ENCODE data around the gene DYSF. TPM values are rescaled to one million over a fixed set of nuclear protein-coding genes. Genes with fewer than 3 reads are reported as not detected.

Gene DYSF
- total RNA-seq, 1 donor from 2014 or later, result 11.1 TPM

DNA sequence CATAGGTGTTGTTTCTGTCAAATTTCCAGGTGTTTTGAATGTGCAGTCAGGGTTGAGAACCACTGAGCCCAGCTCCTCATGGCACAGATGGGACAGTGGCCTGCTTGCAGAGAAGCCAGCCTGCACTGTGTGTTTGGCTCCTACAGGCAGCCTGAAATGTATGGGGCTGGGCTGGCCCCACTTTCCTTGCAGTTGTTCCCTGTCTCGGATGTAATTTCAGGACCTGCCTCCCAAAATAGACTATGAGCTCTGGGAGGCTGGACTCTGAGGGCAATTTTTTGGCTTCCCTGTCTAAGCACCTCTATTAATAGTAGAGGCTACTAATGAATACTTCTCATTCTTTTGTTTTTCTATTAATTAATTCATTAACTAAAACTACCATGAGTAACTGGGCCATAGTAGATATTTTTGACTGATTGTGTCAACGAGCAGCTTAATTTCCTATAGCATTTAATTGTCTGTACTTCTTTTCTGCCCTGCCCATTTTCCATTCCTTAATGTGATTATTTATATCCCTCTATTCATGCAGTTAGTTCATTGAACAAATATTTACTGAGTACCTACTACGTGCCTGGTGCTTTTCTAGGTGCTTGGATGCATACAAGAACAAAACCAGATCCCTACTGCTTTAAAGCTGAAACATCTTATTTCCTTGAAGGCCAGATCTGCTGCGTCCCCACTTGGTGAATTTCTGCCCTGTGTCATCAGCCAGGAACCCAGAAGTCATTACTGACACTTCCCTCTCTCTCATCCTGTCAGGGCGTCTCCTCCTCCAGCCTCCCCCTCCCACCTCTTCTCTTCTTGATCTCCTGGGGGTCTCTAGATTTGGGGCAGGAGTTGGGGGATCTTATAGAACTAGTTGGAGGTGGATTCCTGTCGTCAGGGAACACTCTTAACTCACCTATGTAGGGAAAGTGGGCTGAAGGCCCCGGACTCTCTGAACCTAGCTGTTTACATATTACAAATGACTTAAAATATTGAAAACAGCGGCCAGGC lies 16.3 kb downstream of the DYSF start:
- Mint-ChIP-seq H3K36me3 (ENCODE audit: unreplicated experiment) (no peaks in the 10 kb centered on the region), H3K27ac (ENCODE audit: unreplicated experiment) (no peak overlapping the region), H3K9me3 (ENCODE audit: unreplicated experiment) (peaks cover 2% of the 10 kb centered on the region), H3K4me1 (ENCODE audit: low read depth, unreplicated experiment) (peaks cover 15% of the 10 kb centered on the region), H3K27me3 (ENCODE audit: unreplicated experiment) (peaks cover 8% of the 10 kb centered on the region), H3K4me3 (ENCODE audit: unreplicated experiment) (no peak overlapping the region)
- no peak for DNase-seq
- TF ChIP-seq, protein P1, sequence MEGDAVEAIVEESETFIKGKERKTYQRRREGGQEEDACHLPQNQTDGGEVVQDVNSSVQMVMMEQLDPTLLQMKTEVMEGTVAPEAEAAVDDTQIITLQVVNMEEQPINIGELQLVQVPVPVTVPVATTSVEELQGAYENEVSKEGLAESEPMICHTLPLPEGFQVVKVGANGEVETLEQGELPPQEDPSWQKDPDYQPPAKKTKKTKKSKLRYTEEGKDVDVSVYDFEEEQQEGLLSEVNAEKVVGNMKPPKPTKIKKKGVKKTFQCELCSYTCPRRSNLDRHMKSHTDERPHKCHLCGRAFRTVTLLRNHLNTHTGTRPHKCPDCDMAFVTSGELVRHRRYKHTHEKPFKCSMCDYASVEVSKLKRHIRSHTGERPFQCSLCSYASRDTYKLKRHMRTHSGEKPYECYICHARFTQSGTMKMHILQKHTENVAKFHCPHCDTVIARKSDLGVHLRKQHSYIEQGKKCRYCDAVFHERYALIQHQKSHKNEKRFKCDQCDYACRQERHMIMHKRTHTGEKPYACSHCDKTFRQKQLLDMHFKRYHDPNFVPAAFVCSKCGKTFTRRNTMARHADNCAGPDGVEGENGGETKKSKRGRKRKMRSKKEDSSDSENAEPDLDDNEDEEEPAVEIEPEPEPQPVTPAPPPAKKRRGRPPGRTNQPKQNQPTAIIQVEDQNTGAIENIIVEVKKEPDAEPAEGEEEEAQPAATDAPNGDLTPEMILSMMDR (IDR thresholded peaks at IDR 0.05; ENCODE audit: partially characterized antibody, unreplicated experiment), result no peak

DNA sequence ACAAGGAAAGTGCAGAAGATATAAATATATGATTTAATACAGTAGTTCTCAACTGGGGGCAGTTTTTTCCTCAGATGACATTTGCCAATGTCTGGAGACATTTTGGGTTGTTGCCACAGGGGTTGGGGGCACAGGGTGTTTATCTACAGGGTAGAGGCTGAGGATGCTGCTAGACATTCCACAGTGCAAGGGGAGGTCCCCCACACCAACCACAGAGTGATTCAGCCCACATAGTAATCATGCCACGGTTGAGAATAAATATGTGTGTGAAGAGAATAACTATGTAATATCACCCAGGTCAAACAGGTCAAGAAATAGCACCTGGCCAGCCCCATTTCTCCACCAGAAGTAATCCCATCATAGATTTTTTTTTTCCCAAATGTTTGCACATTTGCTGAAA lies 17.9 kb downstream of the DYSF start:
- Mint-ChIP-seq H3K4me1 (ENCODE audit: low read depth, unreplicated experiment) (peaks cover 15% of the 10 kb centered on the region), H3K27ac (ENCODE audit: unreplicated experiment) (no peak overlapping the region), H3K36me3 (ENCODE audit: unreplicated experiment) (no peaks in the 10 kb centered on the region), H3K27me3 (ENCODE audit: unreplicated experiment) (peaks cover 8% of the 10 kb centered on the region), H3K9me3 (ENCODE audit: unreplicated experiment) (peaks cover 2% of the 10 kb centered on the region), H3K4me3 (ENCODE audit: unreplicated experiment) (no peak overlapping the region)
- TF ChIP-seq, protein P1 (IDR thresholded peaks at IDR 0.05; ENCODE audit: partially characterized antibody, unreplicated experiment), result no peak
- DNase-seq, result no peak

DNA sequence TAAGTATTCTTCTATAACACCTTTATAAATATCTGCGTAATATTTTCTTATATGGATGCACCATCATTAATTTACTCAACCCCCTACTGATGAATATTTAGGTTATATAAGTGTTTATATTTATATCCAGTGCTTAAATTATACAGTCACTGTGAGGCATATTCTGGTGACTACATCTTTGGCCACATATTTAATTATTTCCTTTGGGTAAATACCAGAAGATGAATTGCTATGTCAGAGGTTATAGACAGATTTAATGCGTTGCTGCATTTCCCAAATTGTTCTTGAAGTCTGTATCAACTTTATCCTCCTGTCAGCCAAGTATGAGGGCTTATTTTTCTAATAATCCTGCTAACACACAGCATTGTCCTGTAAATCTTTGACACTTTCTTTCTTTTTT lies 18.7 kb downstream of the DYSF start:
- H3K27me3 Mint-ChIP-seq (ENCODE audit: unreplicated experiment), result peaks cover 8% of the 10 kb centered on the region
- H3K27ac Mint-ChIP-seq (ENCODE audit: unreplicated experiment), result no peak overlapping the region
- peaks cover 13% of the 10 kb centered on the region for H3K4me1 Mint-ChIP-seq (ENCODE audit: low read depth, unreplicated experiment)
- TF ChIP-seq, protein P1 (IDR thresholded peaks at IDR 0.05; ENCODE audit: partially characterized antibody, unreplicated experiment), result no peak
- no peak for DNase-seq
- H3K36me3 Mint-ChIP-seq (ENCODE audit: unreplicated experiment), result no peaks in the 10 kb centered on the region
- H3K4me3 Mint-ChIP-seq (ENCODE audit: unreplicated experiment), result no peak overlapping the region
- peaks cover 2% of the 10 kb centered on the region for H3K9me3 Mint-ChIP-seq (ENCODE audit: unreplicated experiment)

DNA sequence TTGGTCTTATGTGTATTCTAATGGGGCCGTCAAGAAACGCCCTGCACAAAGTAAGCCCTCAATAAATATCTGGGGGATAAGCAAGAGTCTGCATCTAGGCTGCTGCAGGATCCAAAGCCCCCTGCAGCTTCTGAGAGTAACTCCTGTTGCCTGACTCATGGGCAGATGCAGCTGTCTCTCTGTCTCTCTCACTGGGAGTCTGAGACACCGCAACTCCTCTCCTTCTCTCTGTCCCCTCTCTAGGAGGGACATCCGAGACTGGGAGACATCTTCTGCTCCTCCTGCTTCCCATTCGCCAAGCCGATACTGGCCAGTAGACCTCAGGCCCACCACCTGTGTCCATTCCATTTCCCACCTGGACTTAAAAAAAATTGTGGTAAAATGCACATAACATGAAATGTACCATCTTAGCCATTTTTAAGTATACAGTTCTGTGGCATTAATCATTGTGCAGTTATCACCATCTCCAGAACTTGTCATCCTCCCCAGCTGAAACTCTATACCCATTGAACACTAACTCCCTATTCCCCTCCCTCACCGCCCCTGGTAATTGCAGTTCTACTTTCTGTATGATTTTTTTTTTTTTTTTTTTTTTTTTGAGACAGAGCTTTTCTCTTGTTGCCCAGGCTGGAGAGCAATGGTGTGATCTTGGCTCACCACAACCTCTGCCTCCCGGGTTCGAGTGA lies 20.1 kb downstream of the DYSF start:
- TF ChIP-seq, protein P1 (IDR thresholded peaks at IDR 0.05; ENCODE audit: partially characterized antibody, unreplicated experiment), result no peak
- no peak for DNase-seq
- no peaks in the 10 kb centered on the region for H3K36me3 Mint-ChIP-seq (ENCODE audit: unreplicated experiment)
- H3K9me3 Mint-ChIP-seq (ENCODE audit: unreplicated experiment), result peaks cover 2% of the 10 kb centered on the region
- H3K27me3 Mint-ChIP-seq (ENCODE audit: unreplicated experiment), result peaks cover 8% of the 10 kb centered on the region
- H3K4me1 Mint-ChIP-seq (ENCODE audit: low read depth, unreplicated experiment), result peaks cover 3% of the 10 kb centered on the region
- no peak overlapping the region for H3K4me3 Mint-ChIP-seq (ENCODE audit: unreplicated experiment)
- no peak overlapping the region for H3K27ac Mint-ChIP-seq (ENCODE audit: unreplicated experiment)
